Trophoblast cell (in vitro differentiated cells and primary cell): ENCODE measurements around the gene LETMD1. TPM values are rescaled to one million over a fixed set of nuclear protein-coding genes. Genes with fewer than 3 reads are reported as not detected.

ENCODE experiments used
- DNase-seq, 2 donors: peaks; one replicate each; pipeline ENCODE4 v3.0.0-alpha.2; 2016
- H2AFZ ChIP-seq: 2 replicates; pipeline ENCODE4 v1.6.1; 2013; ENCODE audit warnings: low read length, moderate library complexity, mild to moderate bottlenecking; ENCODE audit not compliant: insufficient read depth, poor library complexity
- H2AK5ac ChIP-seq: 2 replicates; pipeline ENCODE4 v1.6.1; 2013; ENCODE audit warnings: mild to moderate bottlenecking, low read length
- H2BK120ac ChIP-seq: 2 replicates; pipeline ENCODE4 v1.6.1; 2013; ENCODE audit warnings: low read length, mild to moderate bottlenecking, moderate library complexity; ENCODE audit not compliant: insufficient read depth, poor library complexity
- H2BK12ac ChIP-seq: 2 replicates; pipeline ENCODE4 v1.6.1; 2013; ENCODE audit warnings: mild to moderate bottlenecking, low read length, moderate library complexity
- H2BK5ac ChIP-seq: 2 replicates; pipeline ENCODE4 v1.6.1; 2013; ENCODE audit warnings: low read length, low read depth, moderate library complexity, mild to moderate bottlenecking; ENCODE audit not compliant: poor library complexity
- H3K14ac ChIP-seq: 2 replicates; pipeline ENCODE4 v1.6.1; 2013; ENCODE audit warnings: mild to moderate bottlenecking, low read length
- H3K18ac ChIP-seq: 2 replicates; pipeline ENCODE4 v1.6.1; 2013; ENCODE audit warnings: mild to moderate bottlenecking, low read length
- H3K23ac ChIP-seq: 2 replicates; pipeline ENCODE4 v1.6.1; 2013; ENCODE audit warnings: low read length
- H3K27ac ChIP-seq: 2 replicates; pipeline ENCODE4 v1.5.1; 2013; ENCODE audit warnings: low read depth, mild to moderate bottlenecking, inconsistent platforms, low read length, moderate library complexity
- H3K27me3 ChIP-seq: 2 replicates; pipeline ENCODE4 v1.6.1; 2013; ENCODE audit warnings: inconsistent platforms, mild to moderate bottlenecking, low read length, moderate library complexity; ENCODE audit not compliant: insufficient read depth
- H3K36me3 ChIP-seq, 2 experiments: 1 replicate in 1 of 2; 2 replicates in 1 of 2; pipeline ENCODE4 v1.6.1; 2013; ENCODE audit warnings: low read length in 2 of 2, mild to moderate bottlenecking in 2 of 2, moderate library complexity in 1 of 2; ENCODE audit not compliant: insufficient read depth in 2 of 2, control insufficient read depth in 1 of 2
- H3K4ac ChIP-seq: 2 replicates; pipeline ENCODE4 v1.6.1; 2013; ENCODE audit warnings: low read depth, mild to moderate bottlenecking, low read length, moderate library complexity
- H3K4me1 ChIP-seq, 2 experiments: 1 replicate in 1 of 2; 2 replicates in 1 of 2; pipeline ENCODE4 v1.6.1; 2013; ENCODE audit warnings: low read length in 2 of 2, mild to moderate bottlenecking in 2 of 2, moderate library complexity in 1 of 2; ENCODE audit not compliant: insufficient read depth in 2 of 2, control insufficient read depth in 1 of 2
- H3K4me2 ChIP-seq: 2 replicates; pipeline ENCODE4 v1.6.1; 2013; ENCODE audit warnings: inconsistent platforms, mild to moderate bottlenecking, low read length, moderate library complexity
- H3K4me3 ChIP-seq: 2 replicates; pipeline ENCODE4 v1.5.1; 2013; ENCODE audit warnings: mild to moderate bottlenecking, low read depth, low read length, inconsistent platforms
- H3K79me1 ChIP-seq: one replicate; pipeline ENCODE4 v1.6.1; 2013; ENCODE audit warnings: low read length
- H3K79me2 ChIP-seq: 2 replicates; pipeline ENCODE4 v1.6.1; 2013; ENCODE audit warnings: low read length, mild to moderate bottlenecking; ENCODE audit not compliant: control insufficient read depth, insufficient read depth, poor library complexity
- H3K9ac ChIP-seq: 2 replicates; pipeline ENCODE4 v1.6.1; 2013; ENCODE audit warnings: mild to moderate bottlenecking, low read length
- H3K9me3 ChIP-seq: 2 replicates; pipeline ENCODE4 v1.6.1; 2013; ENCODE audit warnings: low read depth, mild to moderate bottlenecking, control low read depth, inconsistent platforms, low read length; ENCODE audit not compliant: insufficient read depth
- H4K12ac ChIP-seq: 2 replicates; pipeline ENCODE4 v1.6.1; 2013; ENCODE audit warnings: low read depth, mild to moderate bottlenecking, low read length, moderate library complexity
- H4K8ac ChIP-seq: 2 replicates; pipeline ENCODE4 v1.6.1; 2013; ENCODE audit warnings: low read depth, mild to moderate bottlenecking, low read length, moderate library complexity
- H4K91ac ChIP-seq: one replicate; pipeline ENCODE4 v1.6.1; 2013; ENCODE audit warnings: low read depth, mild to moderate bottlenecking, low read length, moderate library complexity
- WGBS: extraction: QIAGEN DNeasy Blood & Tissue Kit; methylation state at CpG from one replicate; pipeline ENCODE4 v1.1.7; 2013; ENCODE audit warnings: missing lambda C conversion rate; ENCODE audit not compliant: insufficient read length, insufficient coverage; ENCODE audit errors: extremely low coverage; 5-methylcytosine and 5-hydroxymethylcytosine counted together
- polyA plus RNA-seq: library from polyadenylated mRNA; stranded (reverse); fragments of 200-250 nt; gene quantifications from 2 replicates; pipeline ENCODE4 v1.2.3, GENCODE V29; 2013

The LETMD1 gene
- polyA plus RNA-seq = 21.3 TPM in 2 replicates

DNA sequence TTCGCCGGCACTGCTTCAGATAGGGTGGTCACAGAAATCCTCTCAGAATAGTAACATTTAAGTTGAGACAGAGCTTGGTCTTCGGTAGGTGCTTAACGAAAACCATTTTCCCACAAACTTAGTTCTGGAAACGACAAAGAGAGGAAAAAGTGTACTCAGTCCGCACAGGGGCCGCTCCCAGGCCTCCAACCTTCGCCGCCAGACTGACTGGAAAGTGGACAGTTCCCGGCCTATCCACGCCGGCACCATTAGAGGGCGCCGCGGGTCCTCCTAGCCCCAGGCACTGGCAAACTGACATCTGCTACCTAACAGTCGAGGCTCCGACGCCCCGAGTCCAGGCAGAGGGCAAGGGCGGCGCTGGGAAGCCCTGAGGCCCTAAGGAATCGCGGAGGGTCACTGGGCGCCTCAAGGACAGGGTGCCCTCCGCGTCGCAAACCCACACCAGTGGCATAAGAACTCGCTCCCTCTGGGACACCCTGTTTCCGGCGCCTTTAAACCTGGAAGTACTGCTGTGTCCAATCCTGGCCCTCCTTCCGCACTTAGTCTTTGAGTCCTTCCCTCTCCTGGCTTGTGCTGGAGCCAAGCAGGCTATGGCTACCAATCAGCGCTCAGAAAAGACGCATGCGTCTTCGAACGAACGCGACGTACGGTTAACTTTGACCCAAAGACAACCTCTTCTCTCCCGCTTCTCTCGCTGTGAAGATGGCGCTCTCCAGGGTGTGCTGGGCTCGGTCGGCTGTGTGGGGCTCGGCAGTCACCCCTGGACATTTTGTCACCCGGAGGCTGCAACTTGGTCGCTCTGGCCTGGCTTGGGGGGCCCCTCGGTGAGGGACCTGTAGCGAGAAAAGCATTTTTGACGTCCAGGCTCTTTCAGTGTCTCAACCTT lies at the start of gene LETMD1:
LETMD1 (plus strand) TSS at position 673 of the 886 bp plus-strand sequence; CDS start at position 703, 30 bp downstream.
- peak within 1 kb of the TSS; percentile 94 for H3K14ac ChIP-seq
- no peaks in the 10 kb centered on the region for H3K9me3 ChIP-seq
- H3K27ac ChIP-seq = peak within 1 kb of the TSS; percentile 90
- peak within 1 kb of the TSS; percentile 86 for H3K18ac ChIP-seq
- H3K4me1 ChIP-seq = peaks cover 4 to 6% of the 10 kb centered on the region in 2 experiments
- WGBS = no CpG with 5 or more reads among the region's 51 CpGs
- H4K8ac ChIP-seq = peak within 1 kb of the TSS; percentile 98
- H3K36me3 ChIP-seq = no peaks in the 10 kb centered on the region
- peak within 1 kb of the TSS; percentile 24 for H2AK5ac ChIP-seq
- H3K4ac ChIP-seq = peak within 1 kb of the TSS; percentile 68
- peak within 1 kb of the TSS; percentile 90 for H2AFZ ChIP-seq
- peak within 1 kb of the TSS; percentile 89 for H4K91ac ChIP-seq
- peak within 1 kb of the TSS; percentile 84 for H3K4me3 ChIP-seq
- peak within 1 kb of the TSS; percentile 20 for H2BK12ac ChIP-seq
- peak within 1 kb of the TSS; percentile 84 for H2BK120ac ChIP-seq
- peak within 1 kb of the TSS; percentile 60 for H3K4me2 ChIP-seq
- DNase-seq = peak; percentile 98 to 99
- H3K23ac ChIP-seq = no peak within 1 kb of the TSS
- peaks cover 11% of the 10 kb centered on the region for H3K79me1 ChIP-seq
- H4K12ac ChIP-seq = peak within 1 kb of the TSS; percentile 91
- peaks cover 6% of the 10 kb centered on the region for H3K79me2 ChIP-seq
- peak within 1 kb of the TSS; percentile 95 for H2BK5ac ChIP-seq
- H3K9ac ChIP-seq = peak within 1 kb of the TSS; percentile 93
- no peaks in the 10 kb centered on the region for H3K27me3 ChIP-seq

- no peak overlapping the region for H3K9ac ChIP-seq
- no peak overlapping the region for H4K8ac ChIP-seq
- H2AK5ac ChIP-seq = no peak overlapping the region
- H3K23ac ChIP-seq = no peak overlapping the region
- no peak overlapping the region for H2BK120ac ChIP-seq
- peaks cover 9 to 12% of the 10 kb centered on the region in 2 experiments for H3K36me3 ChIP-seq
- no peak overlapping the region for H2BK12ac ChIP-seq
- no peak overlapping the region for H3K14ac ChIP-seq
- H3K79me2 ChIP-seq = no peaks in the 10 kb centered on the region
- no peak overlapping the region for H3K4me3 ChIP-seq
- no peak overlapping the region for H2AFZ ChIP-seq
- peak; percentile 59 to 85 for DNase-seq
- H3K27me3 ChIP-seq = no peaks in the 10 kb centered on the region
- no peak overlapping the region for H4K12ac ChIP-seq
- no peak overlapping the region for H3K4me2 ChIP-seq
- WGBS = no CpG with 5 or more reads among the region's 4 CpGs
- H3K18ac ChIP-seq = no peak overlapping the region
- no peaks in the 10 kb centered on the region for H3K4me1 ChIP-seq
- no peaks in the 10 kb centered on the region for H3K9me3 ChIP-seq
- H3K27ac ChIP-seq = peak overlapping the region; percentile 49
- H2BK5ac ChIP-seq = no peak overlapping the region
- H3K4ac ChIP-seq = no peak overlapping the region
- peaks cover 2% of the 10 kb centered on the region for H3K79me1 ChIP-seq
- H4K91ac ChIP-seq = no peak overlapping the region
These were observed 49.0 kb upstream of the LETMD1 start for GRCh38 chr12:50999093-50999492.

GRCh38 chr12:51000245-51000644 lies 47.9 kb upstream of the LETMD1 start:
- Histone ChIP-seq H3K36me3 (peaks cover 7 to 13% of the 10 kb centered on the region in 2 experiments), H3K4me1 (peaks cover 7 to 8% of the 10 kb centered on the region in 2 experiments), H3K4me2 (no peak overlapping the region), H3K27ac (no peak overlapping the region), H3K4ac (no peak overlapping the region), H3K27me3 (no peaks in the 10 kb centered on the region), H2BK12ac (no peak overlapping the region), H3K79me2 (no peaks in the 10 kb centered on the region), H3K9me3 (no peaks in the 10 kb centered on the region), H2BK120ac (no peak overlapping the region), H3K14ac (no peak overlapping the region), H4K12ac (no peak overlapping the region), H2AFZ (no peak overlapping the region), H2AK5ac (no peak overlapping the region), H3K23ac (no peak overlapping the region), H4K91ac (no peak overlapping the region), H3K18ac (no peak overlapping the region), H3K9ac (no peak overlapping the region), H3K4me3 (no peak overlapping the region), H2BK5ac (no peak overlapping the region), H4K8ac (no peak overlapping the region), H3K79me1 (peaks cover 9% of the 10 kb centered on the region)
- WGBS = no CpG with 5 or more reads among the region's 7 CpGs
- DNase-seq = no peak

DNA sequence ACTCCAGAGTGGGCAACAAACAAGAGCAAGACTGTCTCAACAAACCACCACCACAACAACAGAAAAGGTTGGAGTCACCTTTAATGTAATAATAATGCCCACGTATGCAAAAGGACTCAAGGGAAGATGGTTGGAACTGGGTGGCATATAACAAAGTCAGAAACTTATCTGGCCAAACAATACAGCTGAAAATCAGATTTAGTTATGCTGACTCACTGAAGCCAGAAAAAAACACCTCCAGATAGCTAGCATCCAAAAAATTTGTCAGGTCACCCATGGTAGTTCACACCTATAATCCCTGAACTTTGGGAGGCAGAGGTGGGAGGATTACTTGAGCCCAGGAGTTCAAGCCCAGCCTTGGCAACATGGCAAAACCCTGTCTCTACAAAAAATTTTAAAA lies 46.3 kb upstream of the LETMD1 start:
- Histone ChIP-seq H3K9me3 (no peaks in the 10 kb centered on the region), H3K23ac (no peak overlapping the region)

More for the DNA sequence above, 46.3 kb upstream of the LETMD1 start:
- H2AK5ac ChIP-seq = peak overlapping the region; percentile 24
- H3K14ac ChIP-seq = no peak overlapping the region
- peaks cover 5% of the 10 kb centered on the region in 2 experiments for H3K36me3 ChIP-seq
- H3K27ac ChIP-seq = no peak overlapping the region
- H3K79me1 ChIP-seq = peaks cover 13% of the 10 kb centered on the region
- no peak overlapping the region for H3K4me2 ChIP-seq
- no peaks in the 10 kb centered on the region for H3K27me3 ChIP-seq
- H3K4me1 ChIP-seq = peaks cover 7 to 12% of the 10 kb centered on the region in 2 experiments
- no peak overlapping the region for H2AFZ ChIP-seq
- DNase-seq = no peak
- no peak overlapping the region for H3K4me3 ChIP-seq
- no peak overlapping the region for H3K18ac ChIP-seq
- H4K8ac ChIP-seq = no peak overlapping the region
- H2BK12ac ChIP-seq = no peak overlapping the region
- H3K4ac ChIP-seq = no peak overlapping the region
- no peak overlapping the region for H4K91ac ChIP-seq
- no peak overlapping the region for H3K9ac ChIP-seq
- H3K79me2 ChIP-seq = no peaks in the 10 kb centered on the region
- H2BK5ac ChIP-seq = no peak overlapping the region
- no peak overlapping the region for H2BK120ac ChIP-seq
- H4K12ac ChIP-seq = no peak overlapping the region
- no CpG with 5 or more reads among the region's 1 CpG for WGBS
